Natural killer cell treated with Interleukin-12 subunit alpha and Interleukin-12 subunit beta and Interleukin-15 and Interleukin-18, amount 100 ng/mL, for 72 hours (primary cell): ENCODE data around the gene TEAD1. TPM values are rescaled to one million over a fixed set of nuclear protein-coding genes. Genes with fewer than 3 reads are reported as not detected.

Source experiments
- ATAC-seq, 2 donors: fragments of 150-1000 bp; cut with Tn5 transposase in 1 of 2; sonication (Bioruptor Pico), chemical (Tn5 transposase) in 1 of 2; 2 replicates each; pipeline ENCODE4 v1.10.0; 2021
- DNase-seq: peaks from one replicate; pipeline ENCODE4 v3.0.0; 2022; ENCODE audit warnings: low spot score
- H3K27ac Mint-ChIP-seq, 2 donors: 1 replicate in 1 of 2; 2 replicates in 1 of 2; pipeline ENCODE4 v1.8.0; 2022; ENCODE audit warnings: mixed read lengths in 2 of 2, mild to moderate bottlenecking in 1 of 2, moderate library complexity in 1 of 2
- H3K27me3 Mint-ChIP-seq, 2 donors: 1 replicate in 1 of 2; 2 replicates in 1 of 2; pipeline ENCODE4 v1.8.0; 2022; ENCODE audit warnings: mixed read lengths in 2 of 2
- H3K36me3 Mint-ChIP-seq: one replicate; pipeline ENCODE4 v1.8.0; 2022; ENCODE audit warnings: mixed read lengths
- H3K4me1 Mint-ChIP-seq, 2 donors: 1 replicate in 1 of 2; 2 replicates in 1 of 2; pipeline ENCODE4 v1.8.0; 2022; ENCODE audit warnings: low read depth in 2 of 2, mixed read lengths in 2 of 2, mild to moderate bottlenecking in 1 of 2
- H3K4me3 Mint-ChIP-seq: one replicate; pipeline ENCODE4 v1.8.0; 2022; ENCODE audit warnings: mixed read lengths
- H3K9me3 Mint-ChIP-seq: 2 replicates; pipeline ENCODE4 v1.8.0; 2022; ENCODE audit warnings: mixed read lengths
- total RNA-seq, 2 donors: library from RNA; stranded (reverse); gene quantifications; one replicate each; pipeline ENCODE4 v1.2.3, GENCODE V29; 2022

Gene TEAD1
- total RNA-seq, 2 donors from 2014 or later, result 0.06 TPM; not detected in 1

GRCh38 chr11:12991426-12991825 is 317.2 kb downstream of the TEAD1 start:
- Mint-ChIP-seq H3K4me3 (no peak overlapping the region), H3K27me3 (peaks cover 19 to 24% of the 10 kb centered on the region in 2 donors), H3K27ac (no peak overlapping the region), H3K4me1 (no peaks in the 10 kb centered on the region), H3K9me3 (peaks cover 4% of the 10 kb centered on the region), H3K36me3 (no peaks in the 10 kb centered on the region)
- ATAC-seq (no peak), DNase-seq (no peak)

- DNase-seq (no peak), ATAC-seq (no peak)
- no peaks in the 10 kb centered on the region for H3K4me1 Mint-ChIP-seq
- peaks cover 4% of the 10 kb centered on the region for H3K9me3 Mint-ChIP-seq
- no peak overlapping the region for H3K4me3 Mint-ChIP-seq
- H3K36me3 Mint-ChIP-seq, result no peaks in the 10 kb centered on the region
- H3K27me3 Mint-ChIP-seq, result peaks cover 16 to 27% of the 10 kb centered on the region in 2 donors
- H3K27ac Mint-ChIP-seq, result no peak overlapping the region
Observed at GRCh38 chr11:12993626-12994025, 319.4 kb downstream of the TEAD1 start.
